Measurements from ENCODE around the gene OSGEP. TPM values are rescaled to one million over a fixed set of nuclear protein-coding genes. Genes with fewer than 3 reads are reported as not detected.
"Not testable (repeated sequence)": the region's sequence is repeated elsewhere in the genome, so short reads cannot be mapped to it uniquely, and the experiment has no call there.

OSGEP gene
- total and polyA plus RNA-seq, 2 donors (not counting 1 experiment from before 2014, with no cell fraction given): 18.1 to 34.0 TPM

- H3K9ac ChIP-seq (ENCODE audit: insufficient read depth, low read length): peak overlapping the region; percentile 94
- no peaks in the 10 kb centered on the region for H4K20me1 ChIP-seq (ENCODE audit: control insufficient read depth, extremely low read depth, insufficient read depth, low read length)
- H3K4me1 ChIP-seq (ENCODE audit: control insufficient read depth, extremely low read depth, insufficient read depth, low read length): peaks cover 7% of the 10 kb centered on the region
- peak overlapping the region; percentile 99 for H3K27ac ChIP-seq (ENCODE audit: insufficient read depth, low read length)
- H3K79me2 ChIP-seq (ENCODE audit: control insufficient read depth, insufficient read depth, low read length): peaks cover 51% of the 10 kb centered on the region
- H3K36me3 ChIP-seq (ENCODE audit: control insufficient read depth, insufficient read depth, low read length): peaks cover 20% of the 10 kb centered on the region
- peak overlapping the region; percentile 97 for H3K4me2 ChIP-seq (ENCODE audit: extremely low read depth, insufficient read depth, low read length)
- peak overlapping the region; percentile 90 for H2AFZ ChIP-seq (ENCODE audit: low read length)
- H3K9me3 ChIP-seq (ENCODE audit: control insufficient read depth, insufficient read depth, low read depth, low read length): no peaks in the 10 kb centered on the region
- no peaks in the 10 kb centered on the region for H3K27me3 ChIP-seq (ENCODE audit: control insufficient read depth, insufficient read depth, low read length)
- peak; percentile 89 to 90 for DNase-seq (ENCODE audit: low read depth in 2 of 2)
- H3K4me3 ChIP-seq (replicated peaks in 1 of 4; ENCODE audit: control extremely low read depth in 1 of 4, insufficient read depth in 1 of 4, low read depth in 3 of 4, low read length in 4 of 4): peak overlapping the region; percentile 88 to 98 (median 92)
- no peak for TF ChIP-seq CTCF (conservative IDR thresholded peaks at IDR 0.05 in 1 of 2, IDR thresholded peaks at IDR 0.05 in 1 of 2; ENCODE audit: low read depth in 1 of 2, low read length in 2 of 2)
Measured at GRCh38 chr14:20455355-20456300, 1.0 kb upstream of the OSGEP start.

GRCh38 chr14:20452831-20453230, 1.8 kb downstream of the OSGEP start:
- not testable (repeated sequence) for H3K4me2 ChIP-seq (ENCODE audit: extremely low read depth, insufficient read depth, low read length); H4K20me1 ChIP-seq (ENCODE audit: control insufficient read depth, extremely low read depth, insufficient read depth, low read length); H3K4me1 ChIP-seq (ENCODE audit: control insufficient read depth, extremely low read depth, insufficient read depth, low read length); H3K4me3 ChIP-seq (replicated peaks in 1 of 4; ENCODE audit: control extremely low read depth in 1 of 4, insufficient read depth in 1 of 4, low read depth in 3 of 4, low read length in 4 of 4); H2AFZ ChIP-seq (ENCODE audit: low read length); H3K9ac ChIP-seq (ENCODE audit: insufficient read depth, low read length); DNase-seq (ENCODE audit: low read depth in 2 of 2); H3K27ac ChIP-seq (ENCODE audit: insufficient read depth, low read length); H3K9me3 ChIP-seq (ENCODE audit: control insufficient read depth, insufficient read depth, low read depth, low read length); H3K27me3 ChIP-seq (ENCODE audit: control insufficient read depth, insufficient read depth, low read length)
- peaks cover 13% of the 10 kb centered on the region for H3K36me3 ChIP-seq (ENCODE audit: control insufficient read depth, insufficient read depth, low read length)
- peaks cover 31% of the 10 kb centered on the region for H3K79me2 ChIP-seq (ENCODE audit: control insufficient read depth, insufficient read depth, low read length)

GRCh38 chr14:20446889-20447288, 7.7 kb downstream of the OSGEP start:
- Histone ChIP-seq H4K20me1 (ENCODE audit: control insufficient read depth, extremely low read depth, insufficient read depth, low read length) (no peaks in the 10 kb centered on the region), H3K4me3 (replicated peaks in 1 of 4; ENCODE audit: control extremely low read depth in 1 of 4, insufficient read depth in 1 of 4, low read depth in 3 of 4, low read length in 4 of 4) (no peak overlapping the region), H3K79me2 (ENCODE audit: control insufficient read depth, insufficient read depth, low read length) (no peaks in the 10 kb centered on the region), H3K9ac (ENCODE audit: insufficient read depth, low read length) (no peak overlapping the region), H2AFZ (ENCODE audit: low read length) (no peak overlapping the region), H3K4me2 (ENCODE audit: extremely low read depth, insufficient read depth, low read length) (no peak overlapping the region), H3K4me1 (ENCODE audit: control insufficient read depth, extremely low read depth, insufficient read depth, low read length) (no peaks in the 10 kb centered on the region), H3K36me3 (ENCODE audit: control insufficient read depth, insufficient read depth, low read length) (peaks cover 10% of the 10 kb centered on the region), H3K9me3 (ENCODE audit: control insufficient read depth, insufficient read depth, low read depth, low read length) (no peaks in the 10 kb centered on the region), H3K27me3 (ENCODE audit: control insufficient read depth, insufficient read depth, low read length) (no peaks in the 10 kb centered on the region), H3K27ac (ENCODE audit: insufficient read depth, low read length) (no peak overlapping the region)
- DNase-seq (ENCODE audit: low read depth in 2 of 2): no peak
- TF ChIP-seq CTCF (conservative IDR thresholded peaks at IDR 0.05 in 1 of 2, IDR thresholded peaks at IDR 0.05 in 1 of 2; ENCODE audit: low read depth in 1 of 2, low read length in 2 of 2) (no peak), EZH2 (IDR thresholded peaks at IDR 0.05; ENCODE audit: low read length, missing control alignments) (no peak)

DNA sequence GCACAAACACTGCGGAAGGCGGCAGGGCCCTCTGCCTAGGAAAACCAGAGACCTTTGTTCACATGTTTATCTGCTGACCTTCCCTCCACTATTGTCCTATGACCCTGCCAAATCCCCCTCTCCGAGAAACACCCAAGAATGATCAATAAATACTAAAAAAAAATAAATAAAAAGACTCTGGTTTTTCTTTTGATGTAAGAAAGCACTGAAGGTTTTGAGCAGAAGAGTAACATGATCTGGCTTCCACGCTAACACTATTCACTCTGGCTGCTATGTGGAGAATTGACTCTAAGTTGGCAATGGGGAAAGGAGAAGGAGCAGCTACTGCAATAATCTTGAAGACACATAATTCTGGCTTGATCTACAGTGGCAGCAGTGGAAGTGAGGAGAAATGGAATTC, 11.0 kb downstream of the OSGEP start:
- not testable (repeated sequence) for H3K36me3 ChIP-seq (ENCODE audit: control insufficient read depth, insufficient read depth, low read length); H3K27ac ChIP-seq (ENCODE audit: insufficient read depth, low read length)

More for the DNA sequence above, 11.0 kb downstream of the OSGEP start:
- not testable (repeated sequence) for DNase-seq (ENCODE audit: low read depth in 2 of 2); H3K79me2 ChIP-seq (ENCODE audit: control insufficient read depth, insufficient read depth, low read length); H3K4me3 ChIP-seq (replicated peaks in 1 of 4; ENCODE audit: control extremely low read depth in 1 of 4, insufficient read depth in 1 of 4, low read depth in 3 of 4, low read length in 4 of 4); H3K9me3 ChIP-seq (ENCODE audit: control insufficient read depth, insufficient read depth, low read depth, low read length); H2AFZ ChIP-seq (ENCODE audit: low read length); H3K9ac ChIP-seq (ENCODE audit: insufficient read depth, low read length); H3K4me1 ChIP-seq (ENCODE audit: control insufficient read depth, extremely low read depth, insufficient read depth, low read length); H3K27me3 ChIP-seq (ENCODE audit: control insufficient read depth, insufficient read depth, low read length); H4K20me1 ChIP-seq (ENCODE audit: control insufficient read depth, extremely low read depth, insufficient read depth, low read length); H3K4me2 ChIP-seq (ENCODE audit: extremely low read depth, insufficient read depth, low read length)
